ENCODE results near the gene CBFA2T3. TPM values are rescaled to one million over a fixed set of nuclear protein-coding genes. Genes with fewer than 3 reads are reported as not detected.

The CBFA2T3 gene
- total and polyA plus RNA-seq, 4 donors = 4.7 to 11.8 (median 6.6) TPM

DNA sequence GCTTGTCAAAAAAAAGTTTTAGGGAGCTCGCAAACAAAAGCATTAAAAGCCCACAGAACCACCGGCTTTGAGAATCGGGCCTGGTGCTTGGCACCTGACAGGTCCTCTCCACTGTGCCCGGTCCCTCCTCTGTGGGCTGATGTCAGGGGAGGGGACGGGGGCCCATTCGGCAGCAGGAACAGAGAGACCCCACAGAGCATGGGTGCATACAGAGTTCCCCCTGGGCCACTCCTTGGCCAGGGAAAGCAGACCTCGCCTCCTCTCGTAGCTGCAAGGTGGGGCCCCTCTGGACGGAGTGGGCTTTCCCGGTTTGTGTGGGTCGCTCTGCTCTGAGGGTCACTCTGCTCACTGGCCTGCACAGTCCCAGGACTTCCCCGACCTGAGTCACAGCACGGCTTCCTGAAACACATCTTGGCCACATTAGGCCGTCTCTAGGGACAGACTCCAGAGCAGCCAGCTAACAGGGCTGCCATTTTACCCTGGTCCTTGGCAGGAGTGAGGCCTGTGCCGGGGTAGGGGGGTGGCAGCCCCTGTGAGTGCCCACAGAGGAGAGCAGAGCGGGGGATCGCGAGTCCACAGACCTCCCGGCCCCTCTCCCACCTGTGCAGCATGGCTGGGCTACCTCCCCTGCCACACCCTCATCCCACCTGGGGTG lies 11.1 kb downstream of the CBFA2T3 start:
- no peaks in the 10 kb centered on the region for H3K36me3 ChIP-seq (ENCODE audit: control insufficient read depth in 4 of 4, insufficient read depth in 4 of 4, low read length in 4 of 4)
- TF ChIP-seq, protein P1, sequence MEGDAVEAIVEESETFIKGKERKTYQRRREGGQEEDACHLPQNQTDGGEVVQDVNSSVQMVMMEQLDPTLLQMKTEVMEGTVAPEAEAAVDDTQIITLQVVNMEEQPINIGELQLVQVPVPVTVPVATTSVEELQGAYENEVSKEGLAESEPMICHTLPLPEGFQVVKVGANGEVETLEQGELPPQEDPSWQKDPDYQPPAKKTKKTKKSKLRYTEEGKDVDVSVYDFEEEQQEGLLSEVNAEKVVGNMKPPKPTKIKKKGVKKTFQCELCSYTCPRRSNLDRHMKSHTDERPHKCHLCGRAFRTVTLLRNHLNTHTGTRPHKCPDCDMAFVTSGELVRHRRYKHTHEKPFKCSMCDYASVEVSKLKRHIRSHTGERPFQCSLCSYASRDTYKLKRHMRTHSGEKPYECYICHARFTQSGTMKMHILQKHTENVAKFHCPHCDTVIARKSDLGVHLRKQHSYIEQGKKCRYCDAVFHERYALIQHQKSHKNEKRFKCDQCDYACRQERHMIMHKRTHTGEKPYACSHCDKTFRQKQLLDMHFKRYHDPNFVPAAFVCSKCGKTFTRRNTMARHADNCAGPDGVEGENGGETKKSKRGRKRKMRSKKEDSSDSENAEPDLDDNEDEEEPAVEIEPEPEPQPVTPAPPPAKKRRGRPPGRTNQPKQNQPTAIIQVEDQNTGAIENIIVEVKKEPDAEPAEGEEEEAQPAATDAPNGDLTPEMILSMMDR (IDR thresholded peaks at IDR 0.05; ENCODE audit: control extremely low read depth, extremely low read depth) = no peak
- no peak overlapping the region for H3K4me3 ChIP-seq
- H3K4me1 ChIP-seq (ENCODE audit: control insufficient read depth in 5 of 5, insufficient read depth in 5 of 5, low read length in 5 of 5) = peaks cover 0 to 5% (median 0%) of the 10 kb centered on the region in 5 donors
- no peak overlapping the region for H3K9ac ChIP-seq (ENCODE audit: insufficient read depth in 1 of 2, low read length in 2 of 2)
- no peak overlapping the region for H3K27ac ChIP-seq (ENCODE audit: low read depth in 1 of 2, low read length in 1 of 2)
- H3K27me3 ChIP-seq (ENCODE audit: control insufficient read depth in 3 of 3, insufficient read depth in 3 of 3, low read length in 2 of 3) = no peaks in the 10 kb centered on the region
- DNase-seq (no peak), ATAC-seq (ENCODE audit: insufficient read depth, low FRiP score) (no peak)
- 89 to 94% methylated on average over 19 of the region's 19 CpGs for WGBS, 2 donors
- H3K9me3 ChIP-seq (ENCODE audit: control insufficient read depth in 4 of 4, insufficient read depth in 3 of 4, low read length in 3 of 4) = no peaks in the 10 kb centered on the region

DNA sequence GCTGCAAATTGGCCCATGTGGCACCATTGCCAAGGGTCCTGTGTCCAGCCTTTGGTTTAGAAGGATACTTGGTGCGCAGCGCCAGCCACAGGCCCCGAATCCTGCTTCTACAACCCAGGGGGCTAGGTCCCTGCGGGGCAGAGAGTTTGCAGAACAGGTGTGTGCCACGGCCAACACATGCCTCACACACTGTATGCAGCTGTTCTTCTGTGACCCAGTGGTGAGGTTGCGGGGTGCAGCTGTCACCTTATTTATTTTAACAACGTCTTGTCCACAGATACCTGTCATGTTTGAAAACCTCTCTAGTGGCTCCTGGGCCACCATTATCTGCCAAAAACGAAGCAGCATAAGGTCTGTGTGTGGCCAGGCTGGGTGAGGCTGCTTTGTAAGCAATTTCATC lies 11.6 kb downstream of the CBFA2T3 start:
- Histone ChIP-seq H3K4me1 (ENCODE audit: control insufficient read depth in 5 of 5, insufficient read depth in 5 of 5, low read length in 5 of 5) (peaks cover 0 to 5% (median 0%) of the 10 kb centered on the region in 5 donors), H3K4me3 (no peak overlapping the region), H3K9ac (ENCODE audit: insufficient read depth in 1 of 2, low read length in 2 of 2) (no peak overlapping the region), H3K36me3 (ENCODE audit: control insufficient read depth in 4 of 4, insufficient read depth in 4 of 4, low read length in 4 of 4) (no peaks in the 10 kb centered on the region), H3K27ac (ENCODE audit: low read depth in 1 of 2, low read length in 1 of 2) (no peak overlapping the region), H3K27me3 (ENCODE audit: control insufficient read depth in 3 of 3, insufficient read depth in 3 of 3, low read length in 2 of 3) (no peaks in the 10 kb centered on the region), H3K9me3 (ENCODE audit: control insufficient read depth in 4 of 4, insufficient read depth in 3 of 4, low read length in 3 of 4) (peaks cover 0 to 1% (median 0%) of the 10 kb centered on the region in 4 donors)
- 77 to 83% methylated on average over 8 of the region's 8 CpGs for WGBS, 2 donors
- DNase-seq = no peak
- TF ChIP-seq, protein P1 (IDR thresholded peaks at IDR 0.05; ENCODE audit: control extremely low read depth, extremely low read depth) = no peak
- ATAC-seq (ENCODE audit: insufficient read depth, low FRiP score) = no peak

DNA sequence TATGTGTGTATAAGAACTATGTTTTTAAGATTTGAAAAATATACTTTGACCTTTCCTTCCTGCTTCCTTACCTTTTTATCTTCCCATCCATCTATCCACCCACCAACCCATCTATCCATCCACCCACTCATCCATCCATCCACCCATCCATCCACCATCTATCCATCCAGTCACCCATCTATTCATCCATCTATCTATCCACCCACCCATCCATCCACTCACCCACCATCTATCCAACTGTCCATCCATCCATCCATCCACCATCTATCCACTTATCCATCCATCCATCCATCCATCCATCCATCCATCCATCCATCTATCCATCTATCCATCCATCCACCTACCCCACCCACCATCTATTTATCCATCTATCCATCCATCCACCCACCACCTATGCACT lies 12.4 kb downstream of the CBFA2T3 start:
- no peak for ATAC-seq (ENCODE audit: insufficient read depth, low FRiP score)
- no peaks in the 10 kb centered on the region for H3K27me3 ChIP-seq (ENCODE audit: control insufficient read depth in 3 of 3, insufficient read depth in 3 of 3, low read length in 2 of 3)
- H3K36me3 ChIP-seq (ENCODE audit: control insufficient read depth in 4 of 4, insufficient read depth in 4 of 4, low read length in 4 of 4) = no peaks in the 10 kb centered on the region
- TF ChIP-seq, protein P1 (IDR thresholded peaks at IDR 0.05; ENCODE audit: control extremely low read depth, extremely low read depth) = no peak
- peaks cover 0 to 2% (median 0%) of the 10 kb centered on the region in 4 donors for H3K9me3 ChIP-seq (ENCODE audit: control insufficient read depth in 4 of 4, insufficient read depth in 3 of 4, low read length in 3 of 4)
- no peak for DNase-seq
- H3K27ac ChIP-seq (ENCODE audit: low read depth in 1 of 2, low read length in 1 of 2) = no peak overlapping the region
- H3K4me1 ChIP-seq (ENCODE audit: control insufficient read depth in 5 of 5, insufficient read depth in 5 of 5, low read length in 5 of 5) = peaks cover 0 to 5% (median 0%) of the 10 kb centered on the region in 5 donors
- no peak overlapping the region for H3K9ac ChIP-seq (ENCODE audit: insufficient read depth in 1 of 2, low read length in 2 of 2)
- H3K4me3 ChIP-seq = no peak overlapping the region

DNA sequence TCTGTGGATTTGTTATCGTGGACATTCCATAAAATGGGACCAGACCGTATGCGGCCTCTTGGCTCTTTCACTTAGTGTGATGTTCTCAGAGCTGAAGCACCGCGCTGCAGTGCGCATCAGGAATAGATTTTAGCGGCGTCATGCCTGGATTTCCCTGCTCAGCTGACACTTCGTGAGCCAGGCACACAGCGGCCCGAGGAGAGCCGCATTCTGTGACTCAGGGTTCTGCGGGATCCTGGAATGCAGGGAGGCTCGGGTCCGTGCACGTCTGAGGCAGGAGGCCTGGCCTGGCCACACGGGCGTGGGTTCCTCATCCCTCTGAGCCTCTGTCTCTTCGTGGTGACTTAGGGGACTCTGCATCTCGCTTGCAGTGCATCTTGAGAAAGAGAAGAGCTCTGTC lies 13.4 kb downstream of the CBFA2T3 start:
- Histone ChIP-seq H3K27me3 (ENCODE audit: control insufficient read depth in 3 of 3, insufficient read depth in 3 of 3, low read length in 2 of 3) (no peaks in the 10 kb centered on the region), H3K9me3 (ENCODE audit: control insufficient read depth in 4 of 4, insufficient read depth in 3 of 4, low read length in 3 of 4) (peaks cover 0 to 2% (median 0%) of the 10 kb centered on the region in 4 donors), H3K9ac (ENCODE audit: insufficient read depth in 1 of 2, low read length in 2 of 2) (no peak overlapping the region), H3K27ac (ENCODE audit: low read depth in 1 of 2, low read length in 1 of 2) (no peak overlapping the region), H3K4me3 (no peak overlapping the region), H3K36me3 (ENCODE audit: control insufficient read depth in 4 of 4, insufficient read depth in 4 of 4, low read length in 4 of 4) (no peaks in the 10 kb centered on the region), H3K4me1 (ENCODE audit: control insufficient read depth in 5 of 5, insufficient read depth in 5 of 5, low read length in 5 of 5) (peaks cover 0 to 5% (median 0%) of the 10 kb centered on the region in 5 donors)
- no peak for ATAC-seq (ENCODE audit: insufficient read depth, low FRiP score)
- TF ChIP-seq, protein P1 (IDR thresholded peaks at IDR 0.05; ENCODE audit: control extremely low read depth, extremely low read depth) = no peak
- 88 to 92% methylated on average over 20 of the region's 20 CpGs for WGBS, 2 donors
- DNase-seq = no peak
